Trophoblast cell (in vitro differentiated cells and primary cell): ENCODE results near the gene ZNF892.

Experiments
- DNase-seq, 2 donors: peaks; one replicate each; pipeline ENCODE4 v3.0.0-alpha.2; 2016
- H2AFZ ChIP-seq: 2 replicates; pipeline ENCODE4 v1.6.1; 2013; ENCODE audit warnings: low read length, moderate library complexity, mild to moderate bottlenecking; ENCODE audit not compliant: insufficient read depth, poor library complexity
- H2AK5ac ChIP-seq: 2 replicates; pipeline ENCODE4 v1.6.1; 2013; ENCODE audit warnings: mild to moderate bottlenecking, low read length
- H2BK120ac ChIP-seq: 2 replicates; pipeline ENCODE4 v1.6.1; 2013; ENCODE audit warnings: low read length, mild to moderate bottlenecking, moderate library complexity; ENCODE audit not compliant: insufficient read depth, poor library complexity
- H2BK12ac ChIP-seq: 2 replicates; pipeline ENCODE4 v1.6.1; 2013; ENCODE audit warnings: mild to moderate bottlenecking, low read length, moderate library complexity
- H2BK5ac ChIP-seq: 2 replicates; pipeline ENCODE4 v1.6.1; 2013; ENCODE audit warnings: low read length, low read depth, moderate library complexity, mild to moderate bottlenecking; ENCODE audit not compliant: poor library complexity
- H3K14ac ChIP-seq: 2 replicates; pipeline ENCODE4 v1.6.1; 2013; ENCODE audit warnings: mild to moderate bottlenecking, low read length
- H3K18ac ChIP-seq: 2 replicates; pipeline ENCODE4 v1.6.1; 2013; ENCODE audit warnings: mild to moderate bottlenecking, low read length
- H3K23ac ChIP-seq: 2 replicates; pipeline ENCODE4 v1.6.1; 2013; ENCODE audit warnings: low read length
- H3K27ac ChIP-seq: 2 replicates; pipeline ENCODE4 v1.5.1; 2013; ENCODE audit warnings: low read depth, mild to moderate bottlenecking, inconsistent platforms, low read length, moderate library complexity
- H3K27me3 ChIP-seq: 2 replicates; pipeline ENCODE4 v1.6.1; 2013; ENCODE audit warnings: inconsistent platforms, mild to moderate bottlenecking, low read length, moderate library complexity; ENCODE audit not compliant: insufficient read depth
- H3K36me3 ChIP-seq, 2 experiments: 1 replicate in 1 of 2; 2 replicates in 1 of 2; pipeline ENCODE4 v1.6.1; 2013; ENCODE audit warnings: low read length in 2 of 2, mild to moderate bottlenecking in 2 of 2, moderate library complexity in 1 of 2; ENCODE audit not compliant: insufficient read depth in 2 of 2, control insufficient read depth in 1 of 2
- H3K4ac ChIP-seq: 2 replicates; pipeline ENCODE4 v1.6.1; 2013; ENCODE audit warnings: low read depth, mild to moderate bottlenecking, low read length, moderate library complexity
- H3K4me1 ChIP-seq, 2 experiments: 1 replicate in 1 of 2; 2 replicates in 1 of 2; pipeline ENCODE4 v1.6.1; 2013; ENCODE audit warnings: low read length in 2 of 2, mild to moderate bottlenecking in 2 of 2, moderate library complexity in 1 of 2; ENCODE audit not compliant: insufficient read depth in 2 of 2, control insufficient read depth in 1 of 2
- H3K4me2 ChIP-seq: 2 replicates; pipeline ENCODE4 v1.6.1; 2013; ENCODE audit warnings: inconsistent platforms, mild to moderate bottlenecking, low read length, moderate library complexity
- H3K4me3 ChIP-seq: 2 replicates; pipeline ENCODE4 v1.5.1; 2013; ENCODE audit warnings: mild to moderate bottlenecking, low read depth, low read length, inconsistent platforms
- H3K79me1 ChIP-seq: one replicate; pipeline ENCODE4 v1.6.1; 2013; ENCODE audit warnings: low read length
- H3K79me2 ChIP-seq: 2 replicates; pipeline ENCODE4 v1.6.1; 2013; ENCODE audit warnings: low read length, mild to moderate bottlenecking; ENCODE audit not compliant: control insufficient read depth, insufficient read depth, poor library complexity
- H3K9ac ChIP-seq: 2 replicates; pipeline ENCODE4 v1.6.1; 2013; ENCODE audit warnings: mild to moderate bottlenecking, low read length
- H3K9me3 ChIP-seq: 2 replicates; pipeline ENCODE4 v1.6.1; 2013; ENCODE audit warnings: low read depth, mild to moderate bottlenecking, control low read depth, inconsistent platforms, low read length; ENCODE audit not compliant: insufficient read depth
- H4K12ac ChIP-seq: 2 replicates; pipeline ENCODE4 v1.6.1; 2013; ENCODE audit warnings: low read depth, mild to moderate bottlenecking, low read length, moderate library complexity
- H4K8ac ChIP-seq: 2 replicates; pipeline ENCODE4 v1.6.1; 2013; ENCODE audit warnings: low read depth, mild to moderate bottlenecking, low read length, moderate library complexity
- H4K91ac ChIP-seq: one replicate; pipeline ENCODE4 v1.6.1; 2013; ENCODE audit warnings: low read depth, mild to moderate bottlenecking, low read length, moderate library complexity
- WGBS: extraction: QIAGEN DNeasy Blood & Tissue Kit; methylation state at CpG from one replicate; pipeline ENCODE4 v1.1.7; 2013; ENCODE audit warnings: missing lambda C conversion rate; ENCODE audit not compliant: insufficient read length, insufficient coverage; ENCODE audit errors: extremely low coverage; 5-methylcytosine and 5-hydroxymethylcytosine counted together

ZNF892 gene

DNA sequence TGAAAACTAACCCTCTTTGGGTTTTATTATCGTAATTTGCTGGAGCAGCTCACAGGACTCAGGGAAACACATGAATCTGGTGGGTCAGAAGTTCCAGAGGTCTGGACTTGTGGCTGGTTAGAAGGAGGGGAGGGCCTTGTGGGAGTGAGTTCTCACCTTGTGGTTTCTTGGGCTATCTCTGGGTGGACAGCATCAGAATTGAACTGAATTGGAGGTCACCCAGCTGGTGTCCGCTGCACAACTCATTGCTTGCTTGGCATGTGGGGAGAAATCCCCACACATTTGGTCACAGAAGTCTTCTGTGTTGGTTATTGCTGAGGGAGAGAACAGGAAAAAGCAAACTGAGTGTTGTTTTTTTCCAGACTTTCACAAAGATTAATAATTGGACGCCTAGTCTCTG is 27.5 kb downstream of the ZNF892 start:
- H3K79me1 ChIP-seq, result no peaks in the 10 kb centered on the region
- H3K23ac ChIP-seq, result no peak overlapping the region
- H3K9me3 ChIP-seq, result no peaks in the 10 kb centered on the region
- no peak overlapping the region for H2BK120ac ChIP-seq
- no peaks in the 10 kb centered on the region for H3K36me3 ChIP-seq
- H4K8ac ChIP-seq, result no peak overlapping the region
- no peak overlapping the region for H2BK5ac ChIP-seq
- H3K4ac ChIP-seq, result no peak overlapping the region
- no peak overlapping the region for H2AK5ac ChIP-seq
- no peak overlapping the region for H3K14ac ChIP-seq
- H3K9ac ChIP-seq, result no peak overlapping the region
- H2BK12ac ChIP-seq, result no peak overlapping the region
- no peak overlapping the region for H2AFZ ChIP-seq
- no peak overlapping the region for H3K18ac ChIP-seq
- no peak overlapping the region for H3K4me2 ChIP-seq
- H3K27me3 ChIP-seq, result no peaks in the 10 kb centered on the region
- DNase-seq, result no peak
- H3K4me3 ChIP-seq, result no peak overlapping the region
- H3K4me1 ChIP-seq, result peaks cover 0 to 3% of the 10 kb centered on the region in 2 experiments
- no peaks in the 10 kb centered on the region for H3K79me2 ChIP-seq
- no peak overlapping the region for H4K91ac ChIP-seq
- no peak overlapping the region for H4K12ac ChIP-seq
- H3K27ac ChIP-seq, result no peak overlapping the region
- no CpG with 5 or more reads among the region's 3 CpGs for WGBS

- Histone ChIP-seq H2BK120ac (no peak overlapping the region), H3K4me3 (no peak overlapping the region), H4K91ac (no peak overlapping the region), H3K23ac (no peak overlapping the region), H2AK5ac (no peak overlapping the region), H3K79me2 (no peaks in the 10 kb centered on the region), H3K9me3 (peaks cover 10% of the 10 kb centered on the region), H2BK12ac (no peak overlapping the region), H3K4ac (no peak overlapping the region), H4K8ac (no peak overlapping the region), H4K12ac (no peak overlapping the region), H3K4me2 (no peak overlapping the region), H3K27me3 (no peaks in the 10 kb centered on the region), H2BK5ac (no peak overlapping the region), H3K27ac (no peak overlapping the region), H3K4me1 (no peaks in the 10 kb centered on the region), H3K18ac (no peak overlapping the region), H3K9ac (no peak overlapping the region), H3K36me3 (no peaks in the 10 kb centered on the region), H3K14ac (no peak overlapping the region), H2AFZ (no peak overlapping the region), H3K79me1 (no peaks in the 10 kb centered on the region)
- DNase-seq, result no peak
These were observed 30.8 kb downstream of the ZNF892 start for GRCh38 chr2:95238131-95238530.

DNA sequence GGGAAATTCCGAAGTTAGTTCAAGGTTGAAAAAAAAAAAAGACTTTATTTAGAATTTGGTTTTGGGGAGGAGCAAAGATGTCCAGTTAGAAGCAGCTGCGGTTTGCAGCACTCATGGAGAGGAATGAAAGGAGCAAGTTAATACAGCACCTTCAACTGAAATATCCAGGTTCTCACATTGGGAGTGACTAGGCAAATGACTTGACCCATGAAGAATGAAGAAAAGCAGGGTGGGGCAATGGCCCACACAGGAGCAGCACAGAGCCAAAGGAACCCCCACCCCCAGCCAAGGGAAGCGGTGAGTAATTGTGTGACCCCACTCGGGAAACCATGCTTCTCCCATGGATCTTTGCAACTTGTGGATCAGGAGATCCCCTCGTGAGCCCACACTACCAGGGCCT is 32.8 kb downstream of the ZNF892 start:
- no peak overlapping the region for H2AK5ac ChIP-seq
- H3K4ac ChIP-seq, result no peak overlapping the region
- H3K79me1 ChIP-seq, result no peaks in the 10 kb centered on the region
- no peak overlapping the region for H3K23ac ChIP-seq
- no peak overlapping the region for H2BK5ac ChIP-seq
- no peak overlapping the region for H3K9ac ChIP-seq
- H4K12ac ChIP-seq, result no peak overlapping the region
- H3K4me1 ChIP-seq, result no peaks in the 10 kb centered on the region
- H4K91ac ChIP-seq, result no peak overlapping the region
- WGBS, result no CpG with 5 or more reads among the region's 5 CpGs
- no peak for DNase-seq
- H4K8ac ChIP-seq, result no peak overlapping the region
- H2BK12ac ChIP-seq, result no peak overlapping the region
- no peak overlapping the region for H2AFZ ChIP-seq
- H3K14ac ChIP-seq, result no peak overlapping the region
- no peak overlapping the region for H2BK120ac ChIP-seq
- no peak overlapping the region for H3K4me3 ChIP-seq
- no peaks in the 10 kb centered on the region for H3K36me3 ChIP-seq
- no peak overlapping the region for H3K27ac ChIP-seq
- H3K9me3 ChIP-seq, result peaks cover 10% of the 10 kb centered on the region
- no peak overlapping the region for H3K4me2 ChIP-seq
- H3K79me2 ChIP-seq, result no peaks in the 10 kb centered on the region
- no peak overlapping the region for H3K18ac ChIP-seq
- H3K27me3 ChIP-seq, result no peaks in the 10 kb centered on the region

GRCh38 chr2:95240556-95240955 is 33.2 kb downstream of the ZNF892 start:
- no peaks in the 10 kb centered on the region for H3K27me3 ChIP-seq
- no peak overlapping the region for H3K4me2 ChIP-seq
- H3K9me3 ChIP-seq, result peaks cover 10% of the 10 kb centered on the region
- H2AK5ac ChIP-seq, result no peak overlapping the region
- no peak overlapping the region for H3K23ac ChIP-seq
- DNase-seq, result no peak
- no peak overlapping the region for H4K8ac ChIP-seq
- no peaks in the 10 kb centered on the region for H3K36me3 ChIP-seq
- WGBS, result no CpG with 5 or more reads among the region's 5 CpGs
- no peak overlapping the region for H4K12ac ChIP-seq
- no peak overlapping the region for H2BK5ac ChIP-seq
- H2AFZ ChIP-seq, result no peak overlapping the region
- no peak overlapping the region for H3K14ac ChIP-seq
- H3K79me1 ChIP-seq, result no peaks in the 10 kb centered on the region
- H2BK12ac ChIP-seq, result no peak overlapping the region
- H3K27ac ChIP-seq, result no peak overlapping the region
- H3K79me2 ChIP-seq, result no peaks in the 10 kb centered on the region
- no peaks in the 10 kb centered on the region for H3K4me1 ChIP-seq
- H3K18ac ChIP-seq, result no peak overlapping the region
- H3K9ac ChIP-seq, result no peak overlapping the region
- H3K4ac ChIP-seq, result no peak overlapping the region
- no peak overlapping the region for H3K4me3 ChIP-seq
- H2BK120ac ChIP-seq, result no peak overlapping the region
- no peak overlapping the region for H4K91ac ChIP-seq
